Measurements from ENCODE around the gene TJP3. TPM values are rescaled to one million over a fixed set of nuclear protein-coding genes. Genes with fewer than 3 reads are reported as not detected.

Gene TJP3
- total RNA-seq, 4 donors from 2014 or later: 27.3 to 60.9 (median 35.6) TPM

DNA sequence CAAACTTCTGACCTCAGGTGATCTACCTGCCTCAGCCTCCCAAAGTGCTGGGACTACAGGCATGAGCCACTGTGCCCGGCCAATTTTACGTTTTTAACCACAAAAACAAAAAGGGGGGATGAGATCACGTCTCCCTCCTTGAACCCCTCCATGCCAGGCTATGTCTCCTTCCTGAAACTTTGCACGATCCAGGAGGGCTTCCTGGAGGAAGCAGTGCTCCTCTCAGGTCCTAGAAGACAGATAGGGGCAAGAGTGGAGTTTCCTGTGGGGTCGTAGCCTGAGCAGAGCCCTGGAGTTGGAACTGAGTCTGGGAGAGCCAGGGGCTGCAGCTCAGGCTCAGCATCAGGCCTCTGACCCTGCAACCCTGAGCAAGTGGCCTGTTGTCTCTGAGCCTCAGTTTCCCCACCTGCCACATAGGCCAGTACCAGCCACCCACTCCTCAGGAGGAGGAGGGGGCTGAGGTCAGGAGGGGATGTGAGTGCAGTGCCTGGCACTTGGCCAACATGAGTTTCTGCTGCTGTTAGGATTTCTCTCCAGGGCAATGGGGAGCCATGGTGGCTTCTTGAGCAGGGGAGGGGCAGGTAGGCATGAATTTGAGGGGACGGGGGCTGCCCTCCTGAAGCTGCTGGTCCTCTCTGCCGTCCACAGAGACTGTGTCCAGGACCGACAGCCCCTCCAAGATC lies 37.3 kb downstream of the TJP3 start:
- H3K4me3 ChIP-seq (ENCODE audit: low read depth, poor library complexity, severe bottlenecking): no peak overlapping the region
- TF ChIP-seq, protein P1, sequence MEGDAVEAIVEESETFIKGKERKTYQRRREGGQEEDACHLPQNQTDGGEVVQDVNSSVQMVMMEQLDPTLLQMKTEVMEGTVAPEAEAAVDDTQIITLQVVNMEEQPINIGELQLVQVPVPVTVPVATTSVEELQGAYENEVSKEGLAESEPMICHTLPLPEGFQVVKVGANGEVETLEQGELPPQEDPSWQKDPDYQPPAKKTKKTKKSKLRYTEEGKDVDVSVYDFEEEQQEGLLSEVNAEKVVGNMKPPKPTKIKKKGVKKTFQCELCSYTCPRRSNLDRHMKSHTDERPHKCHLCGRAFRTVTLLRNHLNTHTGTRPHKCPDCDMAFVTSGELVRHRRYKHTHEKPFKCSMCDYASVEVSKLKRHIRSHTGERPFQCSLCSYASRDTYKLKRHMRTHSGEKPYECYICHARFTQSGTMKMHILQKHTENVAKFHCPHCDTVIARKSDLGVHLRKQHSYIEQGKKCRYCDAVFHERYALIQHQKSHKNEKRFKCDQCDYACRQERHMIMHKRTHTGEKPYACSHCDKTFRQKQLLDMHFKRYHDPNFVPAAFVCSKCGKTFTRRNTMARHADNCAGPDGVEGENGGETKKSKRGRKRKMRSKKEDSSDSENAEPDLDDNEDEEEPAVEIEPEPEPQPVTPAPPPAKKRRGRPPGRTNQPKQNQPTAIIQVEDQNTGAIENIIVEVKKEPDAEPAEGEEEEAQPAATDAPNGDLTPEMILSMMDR (IDR thresholded peaks at IDR 0.05): no peak
- TF ChIP-seq POLR2A (IDR thresholded peaks at IDR 0.05): no peak
- intact Hi-C loops (cut with DNase I; ENCODE audit: low total_unique reads): no loop called here
- WGBS, 2 donors: 56 to 69% methylated on average over 8 of the region's 8 CpGs
- no peak for DNase-seq (ENCODE audit: low spot score in 2 of 2)

DNA sequence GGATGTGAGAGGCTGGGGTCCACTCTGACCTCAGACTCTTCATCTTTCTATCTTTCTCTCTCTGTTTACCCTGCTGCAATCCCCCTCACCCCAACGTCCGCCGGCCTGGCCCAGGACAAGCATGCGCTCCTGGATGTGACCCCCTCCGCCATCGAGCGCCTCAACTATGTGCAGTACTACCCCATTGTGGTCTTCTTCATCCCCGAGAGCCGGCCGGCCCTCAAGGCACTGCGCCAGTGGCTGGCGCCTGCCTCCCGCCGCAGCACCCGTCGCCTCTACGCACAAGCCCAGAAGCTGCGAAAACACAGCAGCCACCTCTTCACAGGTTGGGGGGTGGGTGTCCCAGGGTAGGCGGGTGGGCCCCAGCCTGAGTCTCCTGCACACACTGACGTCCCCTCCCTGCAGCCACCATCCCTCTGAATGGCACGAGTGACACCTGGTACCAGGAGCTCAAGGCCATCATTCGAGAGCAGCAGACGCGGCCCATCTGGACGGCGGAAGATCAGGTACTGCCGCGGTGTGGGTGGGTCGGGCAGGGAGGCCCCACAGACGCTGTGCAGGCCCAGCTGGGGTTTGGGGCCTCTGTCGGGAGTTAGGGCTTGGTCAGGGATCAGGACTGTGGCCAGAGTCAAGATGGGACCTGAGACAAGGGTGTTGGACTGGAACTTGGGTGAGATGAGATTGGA lies 38.3 kb downstream of the TJP3 start:
- intact Hi-C loops (cut with DNase I; ENCODE audit: low total_unique reads): no loop called here
- no peak overlapping the region for H3K4me3 ChIP-seq (ENCODE audit: low read depth, poor library complexity, severe bottlenecking)
- TF ChIP-seq, protein P1 (IDR thresholded peaks at IDR 0.05): no peak
- TF ChIP-seq POLR2A (IDR thresholded peaks at IDR 0.05): no peak
- WGBS, 2 donors: 69 to 70% methylated on average over 28 to 31 of the region's 31 CpGs
- no peak for DNase-seq (ENCODE audit: low spot score in 2 of 2)

DNA sequence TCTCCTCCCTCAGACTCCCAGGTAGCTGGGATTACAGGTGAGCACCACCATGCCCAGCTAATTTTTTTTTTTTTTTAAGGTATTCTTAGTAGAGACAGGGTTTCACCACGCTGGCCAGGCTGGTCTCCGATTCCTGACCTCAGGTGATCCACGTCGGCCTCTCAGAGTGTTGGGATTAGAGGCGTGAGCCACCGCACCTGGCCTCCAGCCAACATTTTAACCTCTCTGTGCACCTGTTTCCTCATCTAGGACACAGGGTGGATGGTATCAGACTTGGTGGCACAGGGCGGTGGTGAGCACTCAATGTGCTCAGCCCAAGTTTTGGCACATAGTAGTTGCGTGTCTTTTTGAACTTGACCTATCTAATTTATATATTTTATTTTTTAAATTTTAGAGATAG lies 40.8 kb downstream of the TJP3 start:
- DNase-seq (ENCODE audit: low spot score in 2 of 2): no peak
- TF ChIP-seq POLR2A (IDR thresholded peaks at IDR 0.05): no peak
- TF ChIP-seq, protein P1 (IDR thresholded peaks at IDR 0.05): no peak
- intact Hi-C loops (cut with DNase I; ENCODE audit: low total_unique reads): no loop called here
- WGBS, 2 donors: 77 to 81% methylated on average over 8 of the region's 8 CpGs
- no peak overlapping the region for H3K4me3 ChIP-seq (ENCODE audit: low read depth, poor library complexity, severe bottlenecking)

DNA sequence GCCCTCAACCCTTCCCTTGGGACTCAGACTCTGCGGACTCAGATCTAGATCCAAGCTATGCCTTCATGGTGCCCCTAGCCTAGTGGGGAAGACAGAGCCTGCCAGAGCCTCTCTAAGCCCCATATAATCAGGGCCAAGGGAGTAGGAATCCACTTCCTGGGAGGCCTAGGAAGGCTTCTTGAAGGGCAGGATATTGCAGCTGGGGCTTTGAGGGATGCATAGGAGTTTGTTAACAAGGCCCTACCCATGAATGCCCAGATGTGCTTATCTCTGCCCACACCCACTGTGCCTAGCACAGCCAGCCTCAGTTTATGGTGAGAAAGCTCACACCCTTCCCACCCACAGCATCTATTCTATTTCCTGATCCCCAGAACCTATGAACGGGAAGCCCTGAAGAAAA lies 42.0 kb downstream of the TJP3 start:
- 93 to 98% methylated on average over 2 of the region's 2 CpGs for WGBS, 2 donors
- no peak for DNase-seq (ENCODE audit: low spot score in 2 of 2)
- H3K4me3 ChIP-seq (ENCODE audit: low read depth, poor library complexity, severe bottlenecking): no peak overlapping the region
- intact Hi-C loops (cut with DNase I; ENCODE audit: low total_unique reads): no loop called here
- TF ChIP-seq, protein P1 (IDR thresholded peaks at IDR 0.05): no peak
- no peak for TF ChIP-seq POLR2A (IDR thresholded peaks at IDR 0.05)

DNA sequence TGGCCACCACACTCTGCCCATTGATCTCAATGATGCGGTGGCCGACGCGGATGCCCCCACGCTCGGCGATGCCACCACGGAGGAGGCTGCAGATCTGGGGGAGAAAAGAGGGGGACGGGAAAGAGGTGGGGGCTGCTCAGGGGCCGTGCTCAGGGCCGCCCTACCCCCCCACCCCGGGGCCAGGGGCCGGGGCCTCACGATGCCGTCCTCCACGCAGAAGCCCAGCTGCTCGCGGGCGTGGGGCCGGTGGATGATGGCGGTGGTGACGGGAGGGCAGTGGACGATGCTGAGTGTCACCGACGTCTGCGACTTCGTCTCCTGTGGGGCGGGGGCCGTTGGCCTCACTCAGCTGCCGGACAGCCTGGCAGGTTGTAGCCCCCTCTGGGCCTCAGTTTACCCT lies 43.1 kb downstream of the TJP3 start:
- H3K4me3 ChIP-seq (ENCODE audit: low read depth, poor library complexity, severe bottlenecking): no peak overlapping the region
- no peak for TF ChIP-seq POLR2A (IDR thresholded peaks at IDR 0.05)
- TF ChIP-seq, protein P1 (IDR thresholded peaks at IDR 0.05): no peak
- WGBS, 2 donors: 92 to 94% methylated on average over 27 to 29 of the region's 30 CpGs
- no peak for DNase-seq (ENCODE audit: low spot score in 2 of 2)
- intact Hi-C loops (cut with DNase I; ENCODE audit: low total_unique reads): no loop called here
